ENCODE data around the gene MEF2B. TPM values are rescaled to one million over a fixed set of nuclear protein-coding genes. Genes with fewer than 3 reads are reported as not detected.
"Not testable (repeated sequence)": the region's sequence is repeated elsewhere in the genome, so short reads cannot be mapped to it uniquely, and the experiment has no call there.

MEF2B gene
- total RNA-seq, 2 experiments from 2014 or later, result 1.9 to 2.1 TPM

- H3K4me1 Mint-ChIP-seq, result no peaks in the 10 kb centered on the region
- no peak overlapping the region for H3K27ac Mint-ChIP-seq
- ATAC-seq, result no peak
- no peak overlapping the region for H3K4me3 Mint-ChIP-seq
- DNase-seq, result no peak
- H3K27me3 Mint-ChIP-seq, result no peaks in the 10 kb centered on the region
- ChIA-PET POLR2A (no interaction called here), CTCF (interaction anchor here (0.6 to 1.4 kb wide), 2 partner anchors 21 to 40 kb away, joined by 3 to 5 read pairs; no protein-coding TSS in a partner anchor)
- H3K36me3 Mint-ChIP-seq (ENCODE audit: low read depth), result peaks cover 12% of the 10 kb centered on the region
- intact Hi-C loops (cut with DNase I, micrococcal nuclease), result no loop called here
- H3K9me3 Mint-ChIP-seq (ENCODE audit: low read depth), result no peaks in the 10 kb centered on the region
These were observed 15.1 kb downstream of the MEF2B start for GRCh38 chr19:19154768-19155494.

- ChIA-PET CTCF (interaction anchor here (1.2 kb wide), 1 partner anchor 12 kb away, joined by 5 read pairs; no protein-coding TSS in a partner anchor), POLR2A (interaction anchor here (0.6 kb wide), 1 partner anchor 225 kb away, joined by 3 read pairs; no protein-coding TSS in a partner anchor)
- no peaks in the 10 kb centered on the region for H3K27me3 Mint-ChIP-seq
- H3K4me1 Mint-ChIP-seq, result no peaks in the 10 kb centered on the region
- no peak for ATAC-seq
- no peaks in the 10 kb centered on the region for H3K9me3 Mint-ChIP-seq (ENCODE audit: low read depth)
- H3K4me3 Mint-ChIP-seq, result no peak overlapping the region
- peaks cover 13% of the 10 kb centered on the region for H3K36me3 Mint-ChIP-seq (ENCODE audit: low read depth)
- DNase-seq, result no peak
- intact Hi-C loops (cut with DNase I, micrococcal nuclease), result no loop called here
- H3K27ac Mint-ChIP-seq, result no peak overlapping the region
These were observed 17.2 kb downstream of the MEF2B start for GRCh38 chr19:19152668-19153384.

- Mint-ChIP-seq H3K27me3 (no peaks in the 10 kb centered on the region), H3K9me3 (ENCODE audit: low read depth) (no peaks in the 10 kb centered on the region), H3K36me3 (ENCODE audit: low read depth) (peaks cover 11% of the 10 kb centered on the region), H3K27ac (no peak overlapping the region), H3K4me3 (no peak overlapping the region), H3K4me1 (no peaks in the 10 kb centered on the region)
- intact Hi-C loops (cut with DNase I, micrococcal nuclease), result no loop called here
- no peak for DNase-seq
- ATAC-seq, result no peak
- CTCF ChIA-PET, result interaction anchor here (0.7 kb wide), 1 partner anchor 52 kb away, joined by 3 read pairs; no protein-coding TSS in a partner anchor
- POLR2A ChIA-PET, result no interaction called here
These were observed 18.6 kb downstream of the MEF2B start for GRCh38 chr19:19151418-19151817.

GRCh38 chr19:19149435-19149834 is 20.6 kb downstream of the MEF2B start:
- DNase-seq (no peak), ATAC-seq (no peak)
- H3K36me3 Mint-ChIP-seq (ENCODE audit: low read depth), result peaks cover 5% of the 10 kb centered on the region
- CTCF ChIA-PET, result interaction anchor here (0.8 to 1.2 kb wide), 2 partner anchors 14 to 44 kb away, joined by 3 read pairs; no protein-coding TSS in a partner anchor
- H3K9me3 Mint-ChIP-seq (ENCODE audit: low read depth), result no peaks in the 10 kb centered on the region
- H3K4me1 Mint-ChIP-seq, result no peaks in the 10 kb centered on the region
- H3K4me3 Mint-ChIP-seq, result no peak overlapping the region
- no peaks in the 10 kb centered on the region for H3K27me3 Mint-ChIP-seq
- intact Hi-C loops (cut with DNase I, micrococcal nuclease), result no loop called here
- POLR2A ChIA-PET, result no interaction called here
- no peak overlapping the region for H3K27ac Mint-ChIP-seq

- ATAC-seq; H3K4me3 Mint-ChIP-seq; intact Hi-C loops (cut with DNase I, micrococcal nuclease); H3K27me3 Mint-ChIP-seq; H3K4me1 Mint-ChIP-seq; POLR2A ChIA-PET; DNase-seq; H3K27ac Mint-ChIP-seq; H3K36me3 Mint-ChIP-seq (ENCODE audit: low read depth); H3K9me3 Mint-ChIP-seq (ENCODE audit: low read depth): not testable (repeated sequence)
- CTCF ChIA-PET, result interaction anchor here (1.0 to 3.2 kb wide), 4 partner anchors 8 to 76 kb away, joined by 3 to 11 read pairs (median 3); no protein-coding TSS in a partner anchor
These were observed 21.6 kb downstream of the MEF2B start for GRCh38 chr19:19148504-19148903.

GRCh38 chr19:19147344-19147743 is 22.7 kb downstream of the MEF2B start:
- no peaks in the 10 kb centered on the region for H3K9me3 Mint-ChIP-seq (ENCODE audit: low read depth)
- intact Hi-C loops (cut with DNase I, micrococcal nuclease), result no loop called here
- no peak overlapping the region for H3K4me3 Mint-ChIP-seq
- H3K27me3 Mint-ChIP-seq, result no peaks in the 10 kb centered on the region
- DNase-seq, result no peak
- ATAC-seq, result no peak
- no peak overlapping the region for H3K27ac Mint-ChIP-seq
- H3K4me1 Mint-ChIP-seq, result no peaks in the 10 kb centered on the region
- H3K36me3 Mint-ChIP-seq (ENCODE audit: low read depth), result peaks cover 5% of the 10 kb centered on the region
- ChIA-PET POLR2A (no interaction called here), CTCF (interaction anchor here (0.6 to 3.2 kb wide), 6 partner anchors 9 to 343 kb away, joined by 3 to 12 read pairs (median 4); no protein-coding TSS in a partner anchor)

GRCh38 chr19:19146865-19147264 is 23.2 kb downstream of the MEF2B start:
- H3K4me3 Mint-ChIP-seq, result no peak overlapping the region
- intact Hi-C loops (cut with DNase I, micrococcal nuclease), result loop anchor here (1.0 kb wide), 4 partner anchors 28 to 343 kb away; no protein-coding TSS in a partner anchor
- ChIA-PET POLR2A (no interaction called here), CTCF (interaction anchor here (1.0 to 3.2 kb wide), 5 partner anchors 28 to 343 kb away, joined by 3 to 12 read pairs (median 4); no protein-coding TSS in a partner anchor)
- DNase-seq (no peak), ATAC-seq (no peak)
- H3K9me3 Mint-ChIP-seq (ENCODE audit: low read depth), result no peaks in the 10 kb centered on the region
- H3K4me1 Mint-ChIP-seq, result no peaks in the 10 kb centered on the region
- peaks cover 5% of the 10 kb centered on the region for H3K36me3 Mint-ChIP-seq (ENCODE audit: low read depth)
- no peak overlapping the region for H3K27ac Mint-ChIP-seq
- no peaks in the 10 kb centered on the region for H3K27me3 Mint-ChIP-seq

- POLR2A ChIA-PET, result interaction anchor here (0.7 kb wide), 1 partner anchor 47 kb away, joined by 7 read pairs; no protein-coding TSS in a partner anchor
- peak; percentile 88 for ATAC-seq
- no peak overlapping the region for H3K27ac Mint-ChIP-seq
These were observed 24.1 kb downstream of the MEF2B start for GRCh38 chr19:19145684-19146608.

GRCh38 chr19:19145281-19145680 is 24.8 kb downstream of the MEF2B start:
- POLR2A ChIA-PET, result interaction anchor here (0.7 kb wide), 1 partner anchor 48 kb away, joined by 7 read pairs; no protein-coding TSS in a partner anchor
- intact Hi-C loops (cut with DNase I, micrococcal nuclease), result no loop called here
- no peaks in the 10 kb centered on the region for H3K4me1 Mint-ChIP-seq

More at GRCh38 chr19:19145684-19146608, 24.1 kb downstream of the MEF2B start:
- H3K27me3 Mint-ChIP-seq, result no peaks in the 10 kb centered on the region
- H3K9me3 Mint-ChIP-seq (ENCODE audit: low read depth), result no peaks in the 10 kb centered on the region
- DNase-seq, result peak; percentile 93
- H3K36me3 Mint-ChIP-seq (ENCODE audit: low read depth), result peaks cover 5% of the 10 kb centered on the region
- H3K4me1 Mint-ChIP-seq, result no peaks in the 10 kb centered on the region
- H3K4me3 Mint-ChIP-seq, result no peak overlapping the region
- CTCF ChIA-PET, result interaction anchor here (0.5 to 3.2 kb wide), 14 partner anchors 10 to 552 kb away, joined by 3 to 12 read pairs (median 3); no protein-coding TSS in a partner anchor
- intact Hi-C loops (cut with DNase I, micrococcal nuclease), result loop anchor here (1.0 kb wide), 4 partner anchors 29 to 344 kb away; no protein-coding TSS in a partner anchor

GRCh38 chr19:19142347-19142746 is 27.7 kb downstream of the MEF2B start:
- H3K4me1 Mint-ChIP-seq, result peaks cover 18% of the 10 kb centered on the region
- intact Hi-C loops (cut with DNase I, micrococcal nuclease), result no loop called here
- ChIA-PET CTCF (interaction anchor here (2.6 kb wide), 1 partner anchor 32 kb away, joined by 8 read pairs; no protein-coding TSS in a partner anchor), POLR2A (no interaction called here)
- H3K27me3 Mint-ChIP-seq, result no peaks in the 10 kb centered on the region
- no peak overlapping the region for H3K4me3 Mint-ChIP-seq
- peaks cover 2% of the 10 kb centered on the region for H3K9me3 Mint-ChIP-seq (ENCODE audit: low read depth)
- no peak overlapping the region for H3K27ac Mint-ChIP-seq
- no peak for ATAC-seq
- peaks cover under 1% of the 10 kb centered on the region for H3K36me3 Mint-ChIP-seq (ENCODE audit: low read depth)
- DNase-seq, result no peak

More at GRCh38 chr19:19145281-19145680, 24.8 kb downstream of the MEF2B start:
- no peak overlapping the region for H3K27ac Mint-ChIP-seq
- no peak overlapping the region for H3K4me3 Mint-ChIP-seq
- no peaks in the 10 kb centered on the region for H3K27me3 Mint-ChIP-seq
- H3K9me3 Mint-ChIP-seq (ENCODE audit: low read depth), result no peaks in the 10 kb centered on the region
- DNase-seq (no peak), ATAC-seq (no peak)
- CTCF ChIA-PET, result interaction anchor here (0.5 to 3.2 kb wide), 13 partner anchors 9 to 552 kb away, joined by 3 to 12 read pairs (median 3); no protein-coding TSS in a partner anchor
- peaks cover 5% of the 10 kb centered on the region for H3K36me3 Mint-ChIP-seq (ENCODE audit: low read depth)

All from activated CD4-positive, alpha-beta T cell treated with anti-CD3 and anti-CD28 coated beads for 36 hours (primary cell).